Measurements from ENCODE around the gene MAP3K3.

The MAP3K3 gene

GRCh38 chr17:63652106-63652505, 29.9 kb downstream of the MAP3K3 start:
- no peak for DNase-seq (ENCODE audit: low read depth)

- no peak for DNase-seq (ENCODE audit: low read depth)
Measured at GRCh38 chr17:63653050-63653449, 30.8 kb downstream of the MAP3K3 start.

GRCh38 chr17:63657786-63658185, 35.6 kb downstream of the MAP3K3 start:
- no peak for DNase-seq (ENCODE audit: low read depth)

- no peak for DNase-seq (ENCODE audit: low read depth)
Measured at GRCh38 chr17:63658366-63658765, 36.1 kb downstream of the MAP3K3 start.

- no peak for DNase-seq (ENCODE audit: low read depth)
Measured at GRCh38 chr17:63659850-63660249, 37.6 kb downstream of the MAP3K3 start.

GRCh38 chr17:63665527-63666214, 43.5 kb downstream of the MAP3K3 start:
- no peak for DNase-seq (ENCODE audit: low read depth)

- DNase-seq (ENCODE audit: low read depth): no peak
Measured at GRCh38 chr17:63672856-63673255, 50.6 kb downstream of the MAP3K3 start.

GRCh38 chr17:63675231-63675606, 53.0 kb downstream of the MAP3K3 start:
- DNase-seq (ENCODE audit: low read depth): no peak

GRCh38 chr17:63675607-63676546, 53.7 kb downstream of the MAP3K3 start:
- DNase-seq (ENCODE audit: low read depth): no peak

- DNase-seq (ENCODE audit: low read depth): no peak
Measured at GRCh38 chr17:63676584-63676983, 54.4 kb downstream of the MAP3K3 start.

- no peak for DNase-seq (ENCODE audit: low read depth)
Measured at GRCh38 chr17:63679214-63679613, 57.0 kb downstream of the MAP3K3 start.

GRCh38 chr17:63680700-63681099, 58.5 kb downstream of the MAP3K3 start:
- no peak for DNase-seq (ENCODE audit: low read depth)

- no peak for DNase-seq (ENCODE audit: low read depth)
Measured at GRCh38 chr17:63681530-63681929, 59.3 kb downstream of the MAP3K3 start.

GRCh38 chr17:63682441-63682840, 60.2 kb downstream of the MAP3K3 start:
- no peak for DNase-seq (ENCODE audit: low read depth)

- no peak for DNase-seq (ENCODE audit: low read depth)
Measured at GRCh38 chr17:63682981-63683380, 60.8 kb downstream of the MAP3K3 start.

GRCh38 chr17:63685041-63685440, 62.8 kb downstream of the MAP3K3 start:
- DNase-seq (ENCODE audit: low read depth): no peak

- DNase-seq (ENCODE audit: low read depth): no peak
Measured at GRCh38 chr17:63685578-63685977, 63.4 kb downstream of the MAP3K3 start.

GRCh38 chr17:63686138-63686685, 64.0 kb downstream of the MAP3K3 start:
- no peak for DNase-seq (ENCODE audit: low read depth)

- no peak for DNase-seq (ENCODE audit: low read depth)
Measured at GRCh38 chr17:63688396-63689020, 66.3 kb downstream of the MAP3K3 start.

GRCh38 chr17:63689479-63689878, 67.3 kb downstream of the MAP3K3 start:
- DNase-seq (ENCODE audit: low read depth): no peak

- DNase-seq (ENCODE audit: low read depth): no peak
Measured at GRCh38 chr17:63692195-63692816, 70.1 kb downstream of the MAP3K3 start.

All from stimulated activated CD8-positive, alpha-beta memory T cell treated with anti-CD3 and anti-CD28 coated beads, Interleukin-15, amount 100 ng/mL, for 1 hour (primary cell).